ENCODE data around the gene SMTNL1. TPM values are rescaled to one million over a fixed set of nuclear protein-coding genes. Genes with fewer than 3 reads are reported as not detected.

Gene SMTNL1
- total RNA-seq, 4 donors from 2014 or later: not detected

- Histone ChIP-seq H3K27me3 (no peaks in the 10 kb centered on the region), H3K9me3 (no peaks in the 10 kb centered on the region), H3K4me3 (no peak overlapping the region), H3K27ac (no peak overlapping the region), H3K4me1 (peaks cover 0 to 14% (median 3%) of the 10 kb centered on the region in 4 donors), H3K36me3 (no peaks in the 10 kb centered on the region)
- no peak for TF ChIP-seq POLR2A (IDR thresholded peaks at IDR 0.05)
- no peak for TF ChIP-seq CTCF (IDR thresholded peaks at IDR 0.05)
- no peak for DNase-seq
Observed at GRCh38 chr11:57511741-57512430, 25.5 kb upstream of the SMTNL1 start.

GRCh38 chr11:57512646-57513451 is 24.5 kb upstream of the SMTNL1 start:
- no peaks in the 10 kb centered on the region for H3K9me3 ChIP-seq
- no peaks in the 10 kb centered on the region for H3K36me3 ChIP-seq
- H3K4me3 ChIP-seq: no peak overlapping the region
- TF ChIP-seq CTCF (IDR thresholded peaks at IDR 0.05) (no peak), POLR2A (IDR thresholded peaks at IDR 0.05) (no peak)
- H3K4me1 ChIP-seq: peaks cover 0 to 14% (median 3%) of the 10 kb centered on the region in 4 donors
- DNase-seq: no peak
- no peaks in the 10 kb centered on the region for H3K27me3 ChIP-seq
- no peak overlapping the region for H3K27ac ChIP-seq

GRCh38 chr11:57513452-57513795 is 24.0 kb upstream of the SMTNL1 start:
- H3K27ac ChIP-seq: no peak overlapping the region
- no peaks in the 10 kb centered on the region for H3K9me3 ChIP-seq

GRCh38 chr11:57513911-57514537 is 23.4 kb upstream of the SMTNL1 start:
- H3K27ac ChIP-seq: peak overlapping the region in 3 of 4 donors; percentile 33 to 68 (median 63)
- TF ChIP-seq POLR2A (IDR thresholded peaks at IDR 0.05) (no peak), CTCF (IDR thresholded peaks at IDR 0.05) (no peak)
- peak; percentile 25 to 66 (median 66) for DNase-seq

More at GRCh38 chr11:57513452-57513795, 24.0 kb upstream of the SMTNL1 start:
- Histone ChIP-seq H3K4me1 (peaks cover 0 to 14% (median 3%) of the 10 kb centered on the region in 4 donors), H3K4me3 (peak overlapping the region in 1 of 4 donors; percentile 70), H3K36me3 (no peaks in the 10 kb centered on the region), H3K27me3 (no peaks in the 10 kb centered on the region)
- no peak for DNase-seq
- TF ChIP-seq CTCF (IDR thresholded peaks at IDR 0.05) (no peak), POLR2A (IDR thresholded peaks at IDR 0.05) (no peak)

GRCh38 chr11:57514538-57515331 is 22.7 kb upstream of the SMTNL1 start:
- H3K27ac ChIP-seq: peak overlapping the region; percentile 18 to 68 (median 48)

More at GRCh38 chr11:57513911-57514537, 23.4 kb upstream of the SMTNL1 start:
- H3K9me3 ChIP-seq: no peaks in the 10 kb centered on the region
- H3K4me1 ChIP-seq: peaks cover 0 to 14% (median 3%) of the 10 kb centered on the region in 4 donors
- H3K36me3 ChIP-seq: no peaks in the 10 kb centered on the region
- H3K4me3 ChIP-seq: peak overlapping the region; percentile 70 to 93 (median 82)
- no peaks in the 10 kb centered on the region for H3K27me3 ChIP-seq

More at GRCh38 chr11:57514538-57515331, 22.7 kb upstream of the SMTNL1 start:
- peak overlapping the region; percentile 70 to 93 (median 82) for H3K4me3 ChIP-seq
- H3K27me3 ChIP-seq: no peaks in the 10 kb centered on the region
- no peaks in the 10 kb centered on the region for H3K36me3 ChIP-seq
- peak; percentile 67 to 86 (median 72) for DNase-seq
- TF ChIP-seq CTCF (IDR thresholded peaks at IDR 0.05): no peak
- TF ChIP-seq POLR2A (IDR thresholded peaks at IDR 0.05): no peak
- H3K4me1 ChIP-seq: peaks cover 0 to 14% (median 3%) of the 10 kb centered on the region in 4 donors
- H3K9me3 ChIP-seq: no peaks in the 10 kb centered on the region

Data from Peyer's patch (tissue), 4 donors.